CD14-positive monocyte (primary cell): ENCODE data around the gene KCNT1. TPM values are rescaled to one million over a fixed set of nuclear protein-coding genes. Genes with fewer than 3 reads are reported as not detected.

Experiments
- DNase-seq, 3 donors: peaks; one replicate each; pipeline ENCODE4 v3.0.0-alpha.2; 2011 to 2022
- H2AFZ ChIP-seq: 2 replicates; pipeline ENCODE4 v1.6.0; 2012; ENCODE audit warnings: mild to moderate bottlenecking, low read depth, low read length, inconsistent platforms; ENCODE audit not compliant: insufficient read depth, poor library complexity, severe bottlenecking
- H3K27ac ChIP-seq, 2 donors: 1 replicate in 1 of 2; 2 replicates in 1 of 2; pipeline ENCODE4 v1.5.1; 2012 to 2013; ENCODE audit warnings: low read length in 2 of 2, control low read depth in 1 of 2, inconsistent platforms in 1 of 2, low read depth in 1 of 2, mild to moderate bottlenecking in 1 of 2
- H3K27me3 ChIP-seq, 2 donors: one replicate each; pipeline versions ENCODE4 v1.6.0 to v1.6.1; 2011 to 2013; ENCODE audit warnings: low read length in 2 of 2; ENCODE audit not compliant: control insufficient read depth in 2 of 2, insufficient read depth in 2 of 2
- H3K36me3 ChIP-seq, 2 donors: replicated peaks in 1 of 2; 1 replicate in 1 of 2; 2 replicates in 1 of 2; pipeline versions ENCODE4 v1.5.1 to v1.6.1; 2012 to 2013; ENCODE audit warnings: low read length in 2 of 2, control low read depth in 1 of 2, inconsistent platforms in 1 of 2, mild to moderate bottlenecking in 1 of 2; ENCODE audit not compliant: insufficient read depth in 2 of 2, control insufficient read depth in 1 of 2
- H3K4me1 ChIP-seq, 2 donors: 1 replicate in 1 of 2; 2 replicates in 1 of 2; pipeline versions ENCODE4 v1.5.1 to v1.6.1; 2012 to 2013; ENCODE audit warnings: low read length in 2 of 2, control low read depth in 1 of 2, inconsistent platforms in 1 of 2, mild to moderate bottlenecking in 1 of 2, moderate library complexity in 1 of 2; ENCODE audit not compliant: insufficient read depth in 2 of 2, control insufficient read depth in 1 of 2
- H3K4me2 ChIP-seq: replicated peaks from 2 replicates; pipeline ENCODE3; 2012; ENCODE audit warnings: low read length, moderate library complexity, mild to moderate bottlenecking; ENCODE audit not compliant: poor library complexity, severe bottlenecking; ENCODE audit errors: extremely low read depth
- H3K4me3 ChIP-seq, 3 experiments: fragments of 200-600 bp in 1 of 3; sonication (generic) in 1 of 3; replicated peaks in 1 of 3; 1 replicate in 2 of 3; 2 replicates in 1 of 3; pipeline ENCODE4 v1.5.1; 2011 to 2013; ENCODE audit warnings: low read length in 3 of 3, mild to moderate bottlenecking in 3 of 3, control low read depth in 2 of 3, low read depth in 2 of 3, inconsistent platforms in 1 of 3, moderate library complexity in 1 of 3
- H3K79me2 ChIP-seq: 2 replicates; pipeline ENCODE4 v1.6.0; 2012; ENCODE audit warnings: mild to moderate bottlenecking, control low read depth, inconsistent platforms, low read length, moderate library complexity; ENCODE audit not compliant: insufficient read depth
- H3K9ac ChIP-seq: 2 replicates; pipeline ENCODE4 v1.6.0; 2017; ENCODE audit warnings: low read length, mild to moderate bottlenecking; ENCODE audit not compliant: insufficient read depth, poor library complexity, severe bottlenecking
- H3K9me3 ChIP-seq, 2 donors: replicated peaks in 1 of 2; 1 replicate in 1 of 2; 2 replicates in 1 of 2; pipeline versions ENCODE4 v1.5.1 to v1.6.1; 2012 to 2013; ENCODE audit warnings: low read length in 2 of 2, control low read depth in 1 of 2; ENCODE audit not compliant: control insufficient read depth in 1 of 2, insufficient read depth in 1 of 2
- H4K20me1 ChIP-seq: 2 replicates; pipeline ENCODE4 v1.6.0; 2012; ENCODE audit warnings: mild to moderate bottlenecking, low read length, control low read depth, moderate library complexity; ENCODE audit not compliant: insufficient read depth
- H3K27ac Mint-ChIP-seq, 7 donors: one replicate each; pipeline ENCODE4 v1.8.0; 2020; ENCODE audit warnings: mild to moderate bottlenecking in 7 of 7, mixed read lengths in 7 of 7, moderate library complexity in 6 of 7, inconsistent platforms in 2 of 7
- H3K27me3 Mint-ChIP-seq, 3 donors: one replicate each; pipeline ENCODE4 v1.8.0; 2021 to 2022; ENCODE audit warnings: low read depth in 3 of 3, mild to moderate bottlenecking in 3 of 3, mixed read lengths in 3 of 3, moderate library complexity in 3 of 3, inconsistent platforms in 1 of 3
- H3K36me3 Mint-ChIP-seq, 2 donors: one replicate each; pipeline ENCODE4 v1.8.0; 2020; ENCODE audit warnings: mixed read lengths in 2 of 2, inconsistent platforms in 1 of 2, mild to moderate bottlenecking in 1 of 2
- H3K4me1 Mint-ChIP-seq: one replicate; pipeline ENCODE4 v1.8.0; 2020; ENCODE audit warnings: mild to moderate bottlenecking, mixed read lengths
- H3K4me3 Mint-ChIP-seq, 2 donors: one replicate each; pipeline ENCODE4 v1.8.0; 2020; ENCODE audit warnings: mild to moderate bottlenecking in 2 of 2, mixed read lengths in 2 of 2, moderate library complexity in 1 of 2
- H3K9me3 Mint-ChIP-seq, 7 donors: one replicate each; pipeline ENCODE4 v1.8.0; 2020 to 2022; ENCODE audit warnings: mixed read lengths in 7 of 7, mild to moderate bottlenecking in 6 of 7, moderate library complexity in 6 of 7, inconsistent platforms in 2 of 7
- CTCF ChIP-seq: fragments of 200-600 bp; IDR thresholded peaks from one replicate; pipeline ENCODE4 v1.8.0; 2022; ENCODE audit warnings: antibody characterized with exemption, mild to moderate bottlenecking
- WGBS: methylation state at CpG from one replicate; pipeline ENCODE4 v1.1.5; 2013; ENCODE audit warnings: missing lambda C conversion rate; ENCODE audit not compliant: insufficient coverage; 5-methylcytosine and 5-hydroxymethylcytosine counted together
- intact Hi-C, 2 donors: fragments of 100-400 bp; cut with micrococcal nuclease; formaldehyde crosslinking; loops; one replicate each; pipeline versions ENCODE4 v1.15.0 to v1.15.1; 2023
- polyA plus RNA-seq, 3 donors: library from polyadenylated mRNA; depleted of rRNA in 1 of 3; unstranded in 2 of 3; stranded (reverse) in 1 of 3; fragments of 300-500 nt in 2 of 3; fragments of >200 nt in 1 of 3; fragmentation: Illumina TruSeq in 2 of 3; gene quantifications; 1 replicate in 2 of 3; 2 replicates in 1 of 3; pipeline ENCODE4 v1.2.3, GENCODE V29; 2012 to 2021

Gene KCNT1
- polyA plus RNA-seq, 3 donors: not detected

GRCh38 chr9:135747311-135747710 is 45.3 kb downstream of the KCNT1 start:
- Mint-ChIP-seq H3K27ac (no peak overlapping the region), H3K4me3 (no peak overlapping the region), H3K4me1 (no peaks in the 10 kb centered on the region), H3K9me3 (no peaks in the 10 kb centered on the region), H3K36me3 (no peaks in the 10 kb centered on the region), H3K27me3 (peaks cover 0 to 3% (median 0%) of the 10 kb centered on the region in 3 donors)
- no peak for DNase-seq
- Histone ChIP-seq H3K4me1 (no peaks in the 10 kb centered on the region), H3K27me3 (no peaks in the 10 kb centered on the region), H3K79me2 (no peaks in the 10 kb centered on the region), H3K27ac (no peak overlapping the region), H2AFZ (no peak overlapping the region), H4K20me1 (no peaks in the 10 kb centered on the region), H3K36me3 (no peaks in the 10 kb centered on the region), H3K4me2 (no peak overlapping the region), H3K4me3 (no peak overlapping the region), H3K9me3 (no peaks in the 10 kb centered on the region), H3K9ac (no peak overlapping the region)
- intact Hi-C loops: no loop called here
- TF ChIP-seq CTCF: no peak
- WGBS: 79% methylated on average over 8 of the region's 13 CpGs

GRCh38 chr9:135748676-135749075 is 46.7 kb downstream of the KCNT1 start:
- 87% methylated on average over 16 of the region's 16 CpGs for WGBS
- H3K9ac ChIP-seq: no peak overlapping the region
- DNase-seq: no peak
- no peaks in the 10 kb centered on the region for H4K20me1 ChIP-seq
- H2AFZ ChIP-seq: no peak overlapping the region
- Mint-ChIP-seq H3K4me1 (no peaks in the 10 kb centered on the region), H3K9me3 (no peaks in the 10 kb centered on the region), H3K36me3 (no peaks in the 10 kb centered on the region), H3K27ac (no peak overlapping the region), H3K27me3 (peaks cover 0 to 3% (median 2%) of the 10 kb centered on the region in 3 donors), H3K4me3 (no peak overlapping the region)
- intact Hi-C loops: no loop called here
- no peaks in the 10 kb centered on the region for H3K27me3 ChIP-seq
- H3K4me2 ChIP-seq: no peak overlapping the region
- TF ChIP-seq CTCF: no peak
- no peaks in the 10 kb centered on the region for H3K9me3 ChIP-seq
- no peaks in the 10 kb centered on the region for H3K4me1 ChIP-seq
- H3K36me3 ChIP-seq: no peaks in the 10 kb centered on the region
- H3K4me3 ChIP-seq: no peak overlapping the region
- H3K79me2 ChIP-seq: no peaks in the 10 kb centered on the region
- no peak overlapping the region for H3K27ac ChIP-seq
